Brain pericyte (primary cell): ENCODE data around the gene IPMK.

Source experiments
- DNase-seq: peaks from one replicate; pipeline ENCODE4 v3.0.0-alpha.2; 2012; ENCODE audit warnings: low read depth, low spot score

IPMK gene

DNA sequence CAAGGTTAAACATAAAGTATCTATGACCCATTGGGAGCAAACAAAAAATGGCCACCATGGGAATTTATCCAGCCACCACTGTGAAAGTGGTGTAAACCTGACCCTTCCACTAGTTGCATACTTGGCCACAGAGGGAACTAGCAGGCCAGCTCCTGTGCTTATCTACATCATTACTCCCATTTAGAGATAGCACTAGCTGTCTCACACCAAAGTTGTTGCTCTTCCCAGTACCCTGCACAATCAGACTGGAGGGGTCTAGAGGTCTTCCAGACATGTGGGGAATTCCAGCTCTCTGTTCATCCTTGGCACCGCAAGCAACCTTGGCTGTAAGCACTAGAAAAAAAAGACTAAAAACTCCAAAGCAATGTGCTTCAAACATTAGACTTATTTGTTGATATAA is 113.9 kb downstream of the IPMK start:
- DNase-seq = no peak

DNA sequence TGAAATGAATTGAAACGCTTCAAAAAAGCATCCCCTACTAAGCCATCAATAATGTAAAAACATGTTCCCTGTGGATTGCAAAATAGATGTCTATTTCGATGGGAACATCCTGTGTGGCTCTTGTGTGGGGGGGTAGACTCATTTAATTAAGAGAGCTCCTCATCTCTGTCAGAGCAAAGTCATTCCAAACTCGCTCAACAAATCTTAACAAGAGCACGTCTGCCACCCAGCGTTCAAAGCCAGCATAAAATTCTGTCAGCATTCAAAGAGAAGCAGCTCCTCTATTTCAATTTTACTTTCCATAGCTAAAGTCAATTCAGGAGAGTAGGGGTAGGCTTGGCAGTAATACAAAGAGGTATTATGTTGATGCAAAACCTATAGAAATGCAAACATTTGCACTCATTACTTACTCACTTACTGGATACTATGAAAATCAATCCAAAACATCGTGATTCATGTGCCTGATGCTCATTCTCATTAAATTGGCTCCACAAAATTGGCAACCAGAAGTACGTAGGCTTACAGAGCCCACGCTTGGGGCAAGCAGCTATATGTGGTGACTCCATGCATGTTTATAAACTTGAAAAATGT is 114.9 kb downstream of the IPMK start:
- DNase-seq = no peak

DNA sequence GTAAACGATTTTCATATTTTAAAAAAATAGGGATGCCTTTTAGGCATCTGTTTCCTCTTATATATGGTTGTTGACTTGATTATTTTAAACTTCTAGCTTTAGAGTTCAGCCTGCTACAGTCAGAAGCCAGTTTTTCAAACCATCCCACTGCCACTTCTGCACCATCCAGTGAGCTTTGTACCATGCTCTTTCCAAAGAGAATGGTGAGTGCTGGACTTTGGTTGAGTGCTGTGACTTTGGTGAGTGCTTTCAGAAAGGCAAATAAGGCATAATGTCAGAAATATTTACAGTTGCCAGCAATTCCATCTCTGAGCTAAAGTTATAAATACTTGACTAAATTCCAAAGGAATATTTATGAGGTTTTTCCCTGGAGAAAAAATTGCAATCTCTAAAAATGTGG is 117.4 kb downstream of the IPMK start:
- no peak for DNase-seq

DNA sequence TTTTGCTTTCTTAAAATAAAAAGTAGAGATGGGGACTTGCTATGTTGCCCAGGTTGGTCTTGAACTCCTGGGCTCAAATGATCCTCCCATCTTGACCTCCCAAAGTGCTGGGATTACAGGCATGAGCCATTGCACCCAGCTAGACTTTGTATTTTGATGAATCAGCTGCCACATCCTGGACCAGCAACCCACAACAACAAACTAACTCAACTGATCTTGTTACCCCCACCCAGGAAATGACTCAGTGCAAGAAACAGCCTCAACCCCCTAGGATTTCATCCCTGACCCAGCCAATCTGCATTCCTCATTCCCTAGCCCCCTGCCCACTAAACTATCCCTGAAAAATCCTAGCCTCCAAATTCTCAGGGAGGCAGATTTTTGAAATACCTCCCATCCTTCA is 123.8 kb downstream of the IPMK start:
- no peak for DNase-seq
